CD14-positive monocyte (primary cell): ENCODE data around the gene NEK6. TPM values are rescaled to one million over a fixed set of nuclear protein-coding genes. Genes with fewer than 3 reads are reported as not detected.

Experiments used
- DNase-seq, 3 donors: peaks; one replicate each; pipeline ENCODE4 v3.0.0-alpha.2; 2011 to 2022
- H2AFZ ChIP-seq: 2 replicates; pipeline ENCODE4 v1.6.0; 2012; ENCODE audit warnings: mild to moderate bottlenecking, low read depth, low read length, inconsistent platforms; ENCODE audit not compliant: insufficient read depth, poor library complexity, severe bottlenecking
- H3K27ac ChIP-seq, 2 donors: 1 replicate in 1 of 2; 2 replicates in 1 of 2; pipeline ENCODE4 v1.5.1; 2012 to 2013; ENCODE audit warnings: low read length in 2 of 2, control low read depth in 1 of 2, inconsistent platforms in 1 of 2, low read depth in 1 of 2, mild to moderate bottlenecking in 1 of 2
- H3K27me3 ChIP-seq, 2 donors: one replicate each; pipeline versions ENCODE4 v1.6.0 to v1.6.1; 2011 to 2013; ENCODE audit warnings: low read length in 2 of 2; ENCODE audit not compliant: control insufficient read depth in 2 of 2, insufficient read depth in 2 of 2
- H3K36me3 ChIP-seq, 2 donors: replicated peaks in 1 of 2; 1 replicate in 1 of 2; 2 replicates in 1 of 2; pipeline versions ENCODE4 v1.5.1 to v1.6.1; 2012 to 2013; ENCODE audit warnings: low read length in 2 of 2, control low read depth in 1 of 2, inconsistent platforms in 1 of 2, mild to moderate bottlenecking in 1 of 2; ENCODE audit not compliant: insufficient read depth in 2 of 2, control insufficient read depth in 1 of 2
- H3K4me1 ChIP-seq, 2 donors: 1 replicate in 1 of 2; 2 replicates in 1 of 2; pipeline versions ENCODE4 v1.5.1 to v1.6.1; 2012 to 2013; ENCODE audit warnings: low read length in 2 of 2, control low read depth in 1 of 2, inconsistent platforms in 1 of 2, mild to moderate bottlenecking in 1 of 2, moderate library complexity in 1 of 2; ENCODE audit not compliant: insufficient read depth in 2 of 2, control insufficient read depth in 1 of 2
- H3K4me2 ChIP-seq: replicated peaks from 2 replicates; pipeline ENCODE3; 2012; ENCODE audit warnings: low read length, moderate library complexity, mild to moderate bottlenecking; ENCODE audit not compliant: poor library complexity, severe bottlenecking; ENCODE audit errors: extremely low read depth
- H3K4me3 ChIP-seq, 3 experiments: fragments of 200-600 bp in 1 of 3; sonication (generic) in 1 of 3; replicated peaks in 1 of 3; 1 replicate in 2 of 3; 2 replicates in 1 of 3; pipeline ENCODE4 v1.5.1; 2011 to 2013; ENCODE audit warnings: low read length in 3 of 3, mild to moderate bottlenecking in 3 of 3, control low read depth in 2 of 3, low read depth in 2 of 3, inconsistent platforms in 1 of 3, moderate library complexity in 1 of 3
- H3K79me2 ChIP-seq: 2 replicates; pipeline ENCODE4 v1.6.0; 2012; ENCODE audit warnings: mild to moderate bottlenecking, control low read depth, inconsistent platforms, low read length, moderate library complexity; ENCODE audit not compliant: insufficient read depth
- H3K9ac ChIP-seq: 2 replicates; pipeline ENCODE4 v1.6.0; 2017; ENCODE audit warnings: low read length, mild to moderate bottlenecking; ENCODE audit not compliant: insufficient read depth, poor library complexity, severe bottlenecking
- H3K9me3 ChIP-seq, 2 donors: replicated peaks in 1 of 2; 1 replicate in 1 of 2; 2 replicates in 1 of 2; pipeline versions ENCODE4 v1.5.1 to v1.6.1; 2012 to 2013; ENCODE audit warnings: low read length in 2 of 2, control low read depth in 1 of 2; ENCODE audit not compliant: control insufficient read depth in 1 of 2, insufficient read depth in 1 of 2
- H4K20me1 ChIP-seq: 2 replicates; pipeline ENCODE4 v1.6.0; 2012; ENCODE audit warnings: mild to moderate bottlenecking, low read length, control low read depth, moderate library complexity; ENCODE audit not compliant: insufficient read depth
- H3K27ac Mint-ChIP-seq, 7 donors: one replicate each; pipeline ENCODE4 v1.8.0; 2020; ENCODE audit warnings: mild to moderate bottlenecking in 7 of 7, mixed read lengths in 7 of 7, moderate library complexity in 6 of 7, inconsistent platforms in 2 of 7
- H3K27me3 Mint-ChIP-seq, 3 donors: one replicate each; pipeline ENCODE4 v1.8.0; 2021 to 2022; ENCODE audit warnings: low read depth in 3 of 3, mild to moderate bottlenecking in 3 of 3, mixed read lengths in 3 of 3, moderate library complexity in 3 of 3, inconsistent platforms in 1 of 3
- H3K36me3 Mint-ChIP-seq, 2 donors: one replicate each; pipeline ENCODE4 v1.8.0; 2020; ENCODE audit warnings: mixed read lengths in 2 of 2, inconsistent platforms in 1 of 2, mild to moderate bottlenecking in 1 of 2
- H3K4me1 Mint-ChIP-seq: one replicate; pipeline ENCODE4 v1.8.0; 2020; ENCODE audit warnings: mild to moderate bottlenecking, mixed read lengths
- H3K4me3 Mint-ChIP-seq, 2 donors: one replicate each; pipeline ENCODE4 v1.8.0; 2020; ENCODE audit warnings: mild to moderate bottlenecking in 2 of 2, mixed read lengths in 2 of 2, moderate library complexity in 1 of 2
- H3K9me3 Mint-ChIP-seq, 7 donors: one replicate each; pipeline ENCODE4 v1.8.0; 2020 to 2022; ENCODE audit warnings: mixed read lengths in 7 of 7, mild to moderate bottlenecking in 6 of 7, moderate library complexity in 6 of 7, inconsistent platforms in 2 of 7
- CTCF ChIP-seq: fragments of 200-600 bp; IDR thresholded peaks from one replicate; pipeline ENCODE4 v1.8.0; 2022; ENCODE audit warnings: antibody characterized with exemption, mild to moderate bottlenecking
- WGBS: methylation state at CpG from one replicate; pipeline ENCODE4 v1.1.5; 2013; ENCODE audit warnings: missing lambda C conversion rate; ENCODE audit not compliant: insufficient coverage; 5-methylcytosine and 5-hydroxymethylcytosine counted together
- intact Hi-C, 2 donors: fragments of 100-400 bp; cut with micrococcal nuclease; formaldehyde crosslinking; loops; one replicate each; pipeline versions ENCODE4 v1.15.0 to v1.15.1; 2023
- polyA plus RNA-seq, 3 donors: library from polyadenylated mRNA; depleted of rRNA in 1 of 3; unstranded in 2 of 3; stranded (reverse) in 1 of 3; fragments of 300-500 nt in 2 of 3; fragments of >200 nt in 1 of 3; fragmentation: Illumina TruSeq in 2 of 3; gene quantifications; 1 replicate in 2 of 3; 2 replicates in 1 of 3; pipeline ENCODE4 v1.2.3, GENCODE V29; 2012 to 2021

The NEK6 gene
- polyA plus RNA-seq, 3 donors, result 26.1 to 46.0 (median 35.8) TPM

- Histone ChIP-seq H3K4me1 (no peaks in the 10 kb centered on the region), H3K27ac (peak overlapping the region in 1 of 2 donors; percentile 20), H2AFZ (no peak overlapping the region), H3K27me3 (no peaks in the 10 kb centered on the region), H3K9ac (no peak overlapping the region), H3K4me2 (no peak overlapping the region), H3K4me3 (no peak overlapping the region), H3K79me2 (no peaks in the 10 kb centered on the region), H3K9me3 (no peaks in the 10 kb centered on the region), H3K36me3 (peaks cover 97 to 100% of the 10 kb centered on the region in 2 donors), H4K20me1 (peaks cover 99% of the 10 kb centered on the region)
- DNase-seq, result no peak
- intact Hi-C loops, result no loop called here
- no peak for TF ChIP-seq CTCF
- 85% methylated on average over 31 of the region's 34 CpGs for WGBS
- peaks cover 77 to 96% of the 10 kb centered on the region in 2 donors for H3K36me3 Mint-ChIP-seq
- peak overlapping the region in 3 of 7 donors; percentile 37 to 69 (median 61) for H3K27ac Mint-ChIP-seq
- no peaks in the 10 kb centered on the region for H3K27me3 Mint-ChIP-seq
- H3K4me3 Mint-ChIP-seq, result no peak overlapping the region
- peaks cover 0 to 3% (median 0%) of the 10 kb centered on the region in 7 donors for H3K9me3 Mint-ChIP-seq
- no peaks in the 10 kb centered on the region for H3K4me1 Mint-ChIP-seq
Measured at GRCh38 chr9:124346347-124347163, 88.8 kb downstream of the NEK6 start.

- peaks cover 83 to 96% of the 10 kb centered on the region in 2 donors for H3K36me3 Mint-ChIP-seq
- no peak for DNase-seq
- TF ChIP-seq CTCF, result no peak
- Histone ChIP-seq H3K4me1 (no peaks in the 10 kb centered on the region), H3K9ac (no peak overlapping the region), H3K27ac (no peak overlapping the region), H2AFZ (no peak overlapping the region), H3K27me3 (no peaks in the 10 kb centered on the region), H3K36me3 (peaks cover 98 to 100% of the 10 kb centered on the region in 2 donors), H3K9me3 (no peaks in the 10 kb centered on the region), H3K79me2 (no peaks in the 10 kb centered on the region), H3K4me3 (no peak overlapping the region), H3K4me2 (no peak overlapping the region), H4K20me1 (peaks cover 99% of the 10 kb centered on the region)
- 97% methylated on average over 22 of the region's 26 CpGs for WGBS
- H3K4me1 Mint-ChIP-seq, result no peaks in the 10 kb centered on the region
- no peak overlapping the region for H3K4me3 Mint-ChIP-seq
- intact Hi-C loops, result no loop called here
- no peaks in the 10 kb centered on the region for H3K27me3 Mint-ChIP-seq
- peaks cover 0 to 3% (median 0%) of the 10 kb centered on the region in 7 donors for H3K9me3 Mint-ChIP-seq
- peak overlapping the region in 2 of 7 donors; percentile 23 to 63 for H3K27ac Mint-ChIP-seq
Measured at GRCh38 chr9:124347206-124347967, 89.6 kb downstream of the NEK6 start.
